NCI-H1105 (cell line): ENCODE results near the gene CDH8.

Experiments used
- DNase-seq: peaks from one replicate; lab custom pipeline; 2025; lab: John Stamatoyannopoulos, UW

The CDH8 gene

GRCh38 chr16:61616088-61616487, 420.1 kb downstream of the CDH8 start:
- no peak for DNase-seq

DNA sequence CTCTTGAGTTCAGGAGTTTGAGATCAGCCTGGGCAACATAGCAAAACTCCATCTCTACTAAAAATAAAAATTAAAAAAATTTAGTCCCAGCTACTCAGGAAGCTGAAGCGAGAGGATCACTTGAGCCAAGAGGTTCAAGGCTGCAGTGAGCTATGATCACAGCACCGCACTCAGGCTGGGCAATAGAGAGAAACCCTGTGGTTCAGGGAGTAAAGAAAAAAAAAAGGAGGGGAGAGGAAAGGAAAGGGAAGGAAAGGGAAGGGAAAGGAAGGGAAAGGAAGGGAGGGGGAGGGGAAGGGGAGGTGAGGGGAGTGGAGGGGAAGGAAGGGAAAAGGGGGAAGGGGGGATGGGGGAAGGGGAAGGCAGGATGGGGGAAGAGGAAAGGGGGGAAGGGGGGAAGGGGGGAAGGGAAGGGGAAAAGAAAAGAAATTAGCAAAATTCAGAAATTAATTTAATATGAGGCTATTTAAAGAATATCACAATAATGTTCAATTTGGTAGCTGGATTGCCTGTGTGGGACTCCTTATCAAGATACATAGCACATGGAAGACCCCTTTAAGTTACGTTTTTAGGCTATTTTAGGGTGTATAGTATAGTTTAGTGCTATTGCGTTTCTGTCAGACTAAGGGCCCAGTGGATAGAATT, 424.3 kb downstream of the CDH8 start:
- no peak for DNase-seq

DNA sequence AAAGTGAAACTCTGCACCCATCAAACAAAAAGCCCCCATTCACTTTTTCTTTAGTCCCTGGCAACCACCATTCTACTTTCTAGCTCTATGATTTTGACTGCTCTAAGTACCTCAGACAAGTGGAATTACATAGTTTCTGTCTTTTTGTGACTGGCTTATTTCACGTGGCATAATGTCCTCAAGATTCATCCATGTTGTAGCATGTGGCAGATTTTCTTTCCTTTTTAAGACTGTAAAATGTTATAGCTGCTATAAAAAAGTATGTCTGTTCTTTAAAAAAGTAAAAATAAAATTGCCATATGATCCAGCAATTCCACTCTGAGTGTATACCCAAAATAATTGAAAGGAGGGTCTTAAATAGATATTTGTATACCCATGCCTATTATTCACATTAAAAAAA, 429.7 kb downstream of the CDH8 start:
- no peak for DNase-seq
